ENCODE measurements around the gene IL15RA.

IL15RA gene, protein sequence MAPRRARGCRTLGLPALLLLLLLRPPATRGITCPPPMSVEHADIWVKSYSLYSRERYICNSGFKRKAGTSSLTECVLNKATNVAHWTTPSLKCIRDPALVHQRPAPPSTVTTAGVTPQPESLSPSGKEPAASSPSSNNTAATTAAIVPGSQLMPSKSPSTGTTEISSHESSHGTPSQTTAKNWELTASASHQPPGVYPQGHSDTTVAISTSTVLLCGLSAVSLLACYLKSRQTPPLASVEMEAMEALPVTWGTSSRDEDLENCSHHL

DNA sequence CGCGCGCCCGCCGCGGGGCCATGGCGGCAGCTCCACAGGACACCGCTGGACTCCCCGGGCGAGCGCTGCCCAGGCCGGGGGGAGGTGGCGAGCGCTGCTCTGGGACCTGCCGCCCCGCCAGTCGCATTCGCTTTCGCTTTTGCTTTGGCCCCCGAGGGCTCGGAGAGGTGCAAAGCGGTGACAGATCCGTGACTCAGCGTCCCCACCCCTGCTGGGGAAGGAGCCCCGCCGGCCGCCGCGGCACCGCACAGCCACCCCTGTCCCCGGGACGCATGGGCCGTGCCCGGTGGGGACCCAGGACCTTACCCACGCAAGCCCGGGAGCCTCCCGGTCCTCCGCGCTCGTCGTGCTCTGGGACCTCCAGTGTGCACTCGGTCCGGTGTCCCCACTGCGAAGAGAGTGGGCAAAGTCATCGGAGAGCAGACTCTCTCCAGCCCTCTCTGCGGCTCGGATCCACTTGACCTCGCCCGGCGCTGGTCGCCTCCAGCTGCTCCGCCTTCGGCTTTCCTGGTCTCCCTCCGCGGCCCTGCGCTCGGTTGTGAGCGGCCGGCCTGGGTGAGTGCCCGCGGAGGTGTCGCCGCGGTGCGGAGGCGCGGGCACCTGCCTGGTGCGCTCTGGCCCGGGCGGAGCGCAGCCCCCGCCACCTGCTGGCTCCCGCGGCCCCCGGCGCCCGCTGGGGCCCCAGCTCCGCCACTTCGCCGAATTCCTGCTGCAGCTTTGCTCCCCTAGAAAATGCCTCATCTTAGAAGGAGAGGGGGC lies at the start of gene IL15RA:
Gene IL15RA (minus strand): TSS at position 73 of the 759 bp plus-strand sequence. CDS start 51 bp downstream, at position 22.
- DNase-seq (ENCODE audit: low read depth): peak; percentile 79

DNA sequence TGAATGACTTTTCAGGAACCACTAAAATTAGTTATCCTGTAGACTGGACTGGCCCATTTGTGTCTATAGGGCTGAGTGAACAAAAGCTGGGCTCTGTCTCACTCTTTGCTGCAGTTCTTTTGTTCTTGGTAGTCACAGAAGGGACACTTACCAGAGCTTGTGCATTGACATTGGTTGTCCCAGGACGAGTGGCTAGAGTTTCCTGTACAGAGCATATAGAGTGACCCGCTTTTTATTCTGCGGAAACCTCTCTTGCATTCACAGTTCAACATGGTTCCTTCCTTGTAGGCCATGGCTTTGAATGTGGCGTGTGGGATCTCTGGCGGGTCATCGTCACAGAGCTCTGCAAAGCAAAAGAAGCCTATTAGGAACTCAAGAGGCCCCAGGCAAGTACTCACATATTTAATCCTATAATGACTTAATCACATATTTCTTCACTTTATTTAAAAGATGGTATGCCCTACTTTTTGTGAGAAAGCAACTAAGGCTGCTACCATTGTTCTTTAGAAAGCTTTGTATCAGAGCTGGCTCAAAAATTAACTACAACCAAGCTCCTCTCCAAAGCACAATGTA lies 48.4 kb upstream of the IL15RA start:
- DNase-seq (ENCODE audit: low read depth): no peak

DNA sequence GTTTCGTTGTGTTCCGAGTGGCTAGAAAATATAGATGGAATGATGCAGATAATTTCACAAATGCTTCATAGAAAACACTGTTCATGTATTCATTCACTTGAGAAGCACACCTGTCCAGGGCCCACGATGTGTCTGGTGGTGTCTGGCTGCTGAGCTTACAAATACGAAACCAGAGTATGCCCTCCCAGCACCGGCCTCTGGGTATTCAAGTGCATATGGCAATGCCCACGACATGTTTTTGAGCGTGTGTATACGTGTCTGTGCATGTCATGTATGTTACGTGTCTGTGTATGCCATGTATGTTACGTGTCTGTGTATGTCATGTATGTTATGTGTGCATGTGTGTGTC lies 47.0 kb upstream of the IL15RA start:
- no peak for DNase-seq (ENCODE audit: low read depth)

DNA sequence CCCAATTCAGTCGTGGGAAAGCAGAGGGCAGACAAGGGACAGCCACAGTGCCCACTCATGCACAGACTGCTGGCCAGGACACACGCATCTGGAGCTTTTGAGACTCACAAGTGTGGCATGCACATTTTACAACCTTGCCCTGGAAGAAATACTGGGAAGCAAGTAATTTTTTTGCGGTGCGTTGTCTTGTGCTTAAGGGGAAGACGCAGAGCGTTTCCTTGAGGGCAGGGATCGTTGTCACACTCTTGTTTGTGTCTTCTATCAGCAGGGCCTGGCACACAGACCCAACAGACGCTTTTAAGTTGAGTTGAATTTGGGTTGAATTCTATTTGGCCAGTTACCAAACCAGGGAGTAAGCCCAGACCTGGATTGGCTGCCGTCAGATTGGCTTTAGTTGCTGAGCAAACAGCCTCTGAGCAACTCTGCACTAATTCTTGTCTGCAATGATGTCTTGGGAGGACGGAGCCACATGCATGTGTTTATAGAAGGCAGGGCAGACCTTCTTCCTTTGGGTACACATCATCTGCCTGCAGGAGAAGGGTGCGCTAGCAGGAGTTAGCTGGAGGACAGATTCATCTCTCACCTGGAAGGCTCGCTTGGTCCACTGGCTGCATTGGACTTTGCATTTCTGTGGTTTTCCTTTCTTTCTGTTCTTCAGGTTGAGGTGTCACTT lies 46.5 kb upstream of the IL15RA start:
- no peak for DNase-seq (ENCODE audit: low read depth)

DNA sequence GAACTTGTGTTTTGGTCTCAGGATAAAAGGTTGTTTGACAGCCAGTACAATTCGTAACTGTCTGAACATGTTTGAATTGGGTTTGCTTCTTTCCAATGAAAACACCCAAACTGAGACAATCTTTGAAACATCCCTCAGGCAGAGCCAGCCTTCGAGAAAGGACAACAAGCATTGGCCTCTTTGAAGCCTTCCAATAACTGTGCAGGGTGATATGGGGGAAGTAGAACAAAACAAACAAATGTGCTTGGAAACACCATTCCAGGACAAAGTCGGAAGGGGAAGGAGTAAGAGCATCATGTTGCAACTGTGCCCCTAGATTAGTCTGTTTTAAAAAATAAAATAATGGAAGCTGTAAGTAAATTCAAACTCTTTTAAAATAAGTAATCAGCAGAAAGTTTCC lies 45.3 kb upstream of the IL15RA start:
- no peak for DNase-seq (ENCODE audit: low read depth)

DNA sequence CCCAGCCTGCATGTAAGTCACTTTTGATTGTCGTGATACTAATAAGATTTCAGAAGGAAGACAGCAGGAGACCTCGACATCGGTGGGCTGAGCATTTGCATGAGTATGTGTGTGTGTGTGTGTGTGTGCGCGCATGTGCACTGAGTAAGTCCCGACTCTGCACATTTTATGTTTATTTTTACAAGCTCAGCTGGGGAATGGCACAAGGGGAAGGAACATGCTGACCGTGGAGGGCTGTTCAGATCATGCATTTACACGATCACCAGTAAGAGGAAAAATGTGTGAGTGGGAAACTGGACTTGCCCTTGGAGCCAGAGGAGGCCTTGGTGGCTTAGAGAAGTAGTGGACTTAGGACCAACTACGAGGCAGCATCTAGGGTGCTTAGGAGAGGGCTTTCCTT lies 43.5 kb upstream of the IL15RA start:
- DNase-seq (ENCODE audit: low read depth): no peak

DNA sequence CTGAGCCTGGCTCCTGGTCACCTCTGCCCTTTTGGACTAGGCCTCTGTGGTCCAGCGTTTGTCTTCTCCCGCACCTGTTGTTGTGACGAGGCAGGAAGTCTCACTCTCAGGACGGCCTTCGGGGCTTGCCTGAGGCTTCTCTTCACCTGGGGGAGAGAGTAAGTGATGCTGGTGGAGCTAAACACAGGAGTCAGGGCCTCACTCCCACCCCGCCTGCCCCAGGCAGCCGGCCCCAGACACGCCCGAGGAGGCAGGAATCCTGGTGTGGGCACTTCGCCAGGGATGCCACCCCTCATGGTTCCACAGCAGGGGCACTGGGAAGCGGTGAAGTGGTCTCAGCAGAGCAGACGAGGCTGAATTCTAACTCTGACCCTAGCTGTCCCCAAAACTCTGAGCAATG lies 42.5 kb upstream of the IL15RA start:
- DNase-seq (ENCODE audit: low read depth): no peak

DNA sequence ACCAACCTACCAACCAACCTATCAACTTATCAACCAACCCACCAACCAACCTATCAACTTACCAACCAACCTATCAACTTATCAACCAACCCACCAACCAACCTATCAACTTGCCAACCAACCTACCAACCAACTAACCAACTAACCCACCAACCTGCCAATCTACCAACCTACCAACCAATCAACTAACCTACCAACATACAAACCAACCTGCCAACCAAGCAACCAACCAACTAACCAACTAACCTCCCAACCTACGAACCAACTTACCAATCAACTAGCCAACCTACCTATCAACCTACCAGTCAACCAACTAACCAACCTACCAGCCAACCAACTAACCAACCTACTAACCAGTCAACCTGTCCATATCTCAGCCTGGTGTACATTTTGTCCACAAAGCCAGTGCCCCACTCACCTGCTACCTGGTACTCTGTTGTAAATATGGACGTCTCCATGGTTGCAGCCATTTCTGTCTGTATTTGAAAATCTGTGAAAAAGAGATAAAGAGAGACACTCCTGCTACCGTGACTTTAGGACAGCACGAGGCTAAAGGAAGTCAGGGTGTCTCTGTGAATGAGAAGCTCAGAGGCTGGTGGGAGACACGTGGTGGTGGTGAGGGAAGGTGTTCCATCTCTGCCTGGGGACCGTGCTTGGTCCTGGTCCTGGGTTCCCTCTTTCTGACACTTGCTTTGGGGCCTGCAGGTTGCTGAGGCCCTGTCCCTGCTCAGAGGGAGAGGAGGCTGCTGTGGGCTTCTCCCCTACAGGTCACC lies 41.9 kb upstream of the IL15RA start:
- DNase-seq (ENCODE audit: low read depth): no peak

DNA sequence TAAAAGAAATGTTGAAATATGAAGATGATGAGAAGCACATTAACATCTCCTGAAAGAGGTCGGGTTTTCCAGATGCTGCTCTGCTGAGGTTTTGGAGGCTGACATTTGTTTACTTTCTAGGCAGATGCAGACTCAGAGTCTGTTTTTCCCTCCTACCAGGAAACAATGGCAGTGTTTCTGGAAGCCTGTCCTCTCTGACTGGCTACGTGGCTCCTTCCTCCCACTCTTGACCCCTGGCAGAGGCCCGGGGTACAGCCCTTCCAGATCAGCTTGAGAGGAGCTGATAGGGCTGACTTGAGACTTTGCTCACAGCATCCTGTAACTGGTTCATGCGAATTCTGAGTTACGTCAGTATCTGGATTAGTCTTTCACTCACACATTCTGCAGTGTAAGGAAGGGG lies 41.1 kb upstream of the IL15RA start:
- DNase-seq (ENCODE audit: low read depth): no peak

DNA sequence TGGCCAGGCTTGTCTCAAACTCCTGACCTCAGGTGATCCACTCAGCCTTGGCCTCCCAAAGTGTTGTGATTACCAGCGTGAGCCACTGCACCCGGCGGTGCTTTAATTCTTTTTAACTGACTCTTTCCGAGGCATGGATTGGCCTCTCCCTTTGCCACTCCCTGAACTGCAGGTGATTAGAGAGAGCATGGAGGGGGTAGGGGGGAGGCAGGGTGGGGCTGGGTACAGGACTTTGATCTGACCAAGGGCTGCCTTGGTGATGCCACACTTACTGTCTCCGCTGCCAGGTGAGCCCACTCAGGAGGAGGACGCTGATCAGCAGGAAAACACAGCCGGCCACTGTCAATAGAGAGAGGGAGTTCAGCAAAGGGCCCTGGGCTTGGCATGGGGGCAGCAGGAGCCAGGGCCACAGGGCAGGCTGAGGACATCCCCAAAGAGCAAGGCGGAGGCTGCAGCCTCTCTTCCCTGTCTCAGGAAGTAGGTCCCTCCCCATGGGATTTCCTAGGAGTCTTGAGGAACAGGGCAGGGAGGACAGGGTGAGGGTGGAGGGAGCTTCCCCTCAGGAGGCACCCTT lies 40.5 kb upstream of the IL15RA start:
- DNase-seq (ENCODE audit: low read depth): no peak

DNA sequence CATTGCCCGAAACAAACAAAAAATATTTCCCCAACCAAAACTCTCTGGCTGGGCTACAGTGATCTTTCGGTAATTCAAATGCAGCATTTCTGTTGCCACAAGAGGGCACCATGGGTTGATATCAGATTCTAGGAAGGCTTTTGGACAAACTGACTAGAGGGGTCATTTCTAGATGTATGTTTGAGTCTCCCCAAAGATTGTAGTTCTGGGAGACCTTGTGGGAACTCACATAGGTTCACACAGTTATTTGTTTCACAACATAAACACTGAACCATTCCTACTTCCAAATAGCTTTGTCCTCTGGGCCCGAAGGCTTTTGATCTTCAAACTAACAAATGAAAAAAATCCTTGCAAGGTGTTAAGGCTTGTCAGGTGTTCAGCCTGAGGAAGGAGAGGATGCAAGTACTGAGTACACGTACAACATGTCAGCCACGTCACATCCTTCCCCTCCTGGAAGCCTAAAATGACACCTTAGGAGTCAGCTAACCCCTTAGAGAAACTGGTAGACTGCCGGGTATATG lies 37.0 kb upstream of the IL15RA start:
- peak; percentile 40 for DNase-seq (ENCODE audit: low read depth)

DNA sequence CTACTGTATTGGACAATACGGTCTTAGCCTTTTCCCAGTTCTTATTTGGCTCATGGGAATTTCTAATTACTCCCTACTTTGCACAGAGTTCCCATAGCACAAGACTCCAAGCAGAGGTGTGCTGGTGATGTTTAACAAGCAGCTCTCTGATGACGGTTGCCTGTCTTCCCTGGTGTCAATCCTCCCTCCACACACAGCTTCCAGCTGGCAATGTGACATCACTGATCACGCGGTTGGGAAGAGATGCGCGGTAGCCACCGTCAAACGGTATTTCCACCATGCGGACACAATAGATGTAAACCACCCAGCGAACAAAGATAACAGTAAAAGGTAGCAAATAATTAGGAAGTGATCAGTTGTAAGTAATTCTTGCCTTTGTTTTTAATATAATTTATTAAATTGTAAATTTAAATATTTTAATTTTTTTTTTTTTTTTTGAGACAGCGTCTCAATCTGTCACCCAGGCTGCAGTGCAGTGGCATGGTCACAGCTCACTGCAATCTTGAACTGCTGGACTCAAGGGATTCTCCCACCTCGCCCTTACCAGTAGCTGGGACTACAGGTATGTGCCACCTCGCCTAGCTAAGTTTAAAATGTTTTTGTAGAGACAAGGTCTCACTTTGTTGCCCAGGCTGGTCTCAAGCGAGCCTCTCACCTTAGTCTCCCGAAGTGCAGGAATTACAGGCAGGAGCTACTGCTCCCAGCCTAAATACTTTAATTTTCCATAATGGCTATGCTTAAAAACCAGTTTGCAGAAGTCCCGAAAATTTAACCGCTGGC lies 36.3 kb upstream of the IL15RA start:
- DNase-seq (ENCODE audit: low read depth): no peak

DNA sequence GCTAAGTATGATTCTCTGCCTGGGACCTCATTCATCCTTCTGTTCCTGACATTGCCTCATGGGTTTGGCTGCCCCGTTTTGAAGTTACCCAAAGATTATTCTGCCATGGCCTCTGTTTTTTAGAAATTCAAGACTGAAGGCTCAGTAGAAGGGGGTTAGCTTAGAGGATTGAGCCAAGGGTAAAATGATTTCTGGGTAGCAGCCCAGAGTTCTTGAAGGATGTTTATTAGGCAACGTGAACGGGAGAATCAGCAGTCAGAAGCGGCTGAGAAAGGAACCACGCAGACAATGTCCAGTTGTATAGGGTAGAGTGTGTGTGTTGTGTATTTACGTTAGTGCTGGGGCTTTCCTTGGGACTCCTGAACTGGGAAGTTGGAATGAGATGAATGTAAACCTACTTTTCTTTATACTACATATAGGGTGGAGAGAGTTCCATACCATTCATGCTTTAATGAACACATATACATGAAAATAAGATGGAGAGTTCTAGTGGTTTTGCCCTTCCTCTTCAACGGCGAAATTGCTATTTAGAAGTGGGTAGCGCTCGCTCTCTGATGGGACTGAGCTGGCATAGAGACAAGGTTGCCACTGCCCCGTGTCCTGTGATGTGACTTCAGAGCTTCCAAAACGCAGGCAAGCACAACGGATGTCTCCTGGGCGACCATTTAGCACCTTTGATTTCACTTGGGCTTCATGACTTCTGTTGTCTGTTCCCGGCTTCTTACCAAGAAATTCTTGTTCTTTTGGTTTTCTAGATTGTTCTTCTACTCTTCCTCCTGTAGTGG lies 35.0 kb upstream of the IL15RA start:
- no peak for DNase-seq (ENCODE audit: low read depth)

DNA sequence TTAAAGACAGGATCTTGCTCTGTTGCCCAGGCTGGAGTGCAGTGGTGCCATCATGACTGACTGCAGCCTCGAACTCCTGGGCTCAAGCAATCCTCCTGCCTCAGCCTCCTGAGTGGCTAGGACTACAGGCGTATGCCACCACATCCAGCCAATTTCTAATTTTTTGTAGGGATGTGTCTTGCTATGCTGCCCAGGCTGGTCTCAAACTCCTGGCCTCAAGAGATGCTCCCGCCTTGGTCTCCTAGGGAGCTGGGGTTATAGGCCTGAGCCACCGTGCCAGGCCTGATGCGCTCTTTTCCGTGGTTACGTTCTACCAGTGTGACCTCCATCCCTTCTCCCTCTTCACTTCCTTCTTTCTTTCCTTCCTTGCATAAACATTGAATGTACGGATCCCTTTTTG lies 34.2 kb upstream of the IL15RA start:
- DNase-seq (ENCODE audit: low read depth): no peak

DNA sequence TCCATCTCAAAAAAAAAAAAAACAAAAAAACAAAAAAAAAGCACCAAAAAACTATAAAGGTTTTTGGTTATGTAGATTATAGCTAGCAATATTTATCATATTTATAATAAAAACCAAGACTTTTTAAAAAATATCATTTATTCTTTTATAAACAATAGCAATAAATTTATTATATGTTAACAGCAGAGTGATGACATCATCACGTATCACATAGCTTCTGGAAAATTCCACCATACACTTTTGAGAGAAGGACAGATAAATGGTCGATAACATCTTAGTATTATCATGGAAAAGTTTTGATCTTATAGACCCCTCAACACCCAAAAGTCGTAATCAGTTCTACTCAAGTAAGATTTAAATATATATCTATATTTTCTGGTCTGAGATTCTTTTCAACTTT lies 33.2 kb upstream of the IL15RA start:
- no peak for DNase-seq (ENCODE audit: low read depth)

DNA sequence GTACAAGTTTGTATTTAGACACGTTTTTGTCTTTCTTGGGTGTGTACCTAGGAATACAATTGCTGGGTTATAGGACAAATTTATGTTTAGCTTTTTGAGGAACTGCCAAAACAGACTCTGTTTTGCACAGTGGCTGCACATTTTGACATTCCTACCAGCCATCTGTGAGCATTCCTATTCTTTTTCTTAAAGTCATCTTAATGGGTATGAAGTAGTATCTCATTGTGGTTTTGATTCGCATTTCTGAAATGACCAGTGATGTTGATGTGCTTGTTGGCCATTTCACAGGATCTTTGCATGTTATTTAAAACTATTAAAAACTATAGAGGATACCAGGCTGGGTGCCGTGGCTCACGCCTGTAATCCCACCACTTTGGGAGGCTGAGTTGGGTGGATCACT lies 32.6 kb upstream of the IL15RA start:
- no peak for DNase-seq (ENCODE audit: low read depth)

DNA sequence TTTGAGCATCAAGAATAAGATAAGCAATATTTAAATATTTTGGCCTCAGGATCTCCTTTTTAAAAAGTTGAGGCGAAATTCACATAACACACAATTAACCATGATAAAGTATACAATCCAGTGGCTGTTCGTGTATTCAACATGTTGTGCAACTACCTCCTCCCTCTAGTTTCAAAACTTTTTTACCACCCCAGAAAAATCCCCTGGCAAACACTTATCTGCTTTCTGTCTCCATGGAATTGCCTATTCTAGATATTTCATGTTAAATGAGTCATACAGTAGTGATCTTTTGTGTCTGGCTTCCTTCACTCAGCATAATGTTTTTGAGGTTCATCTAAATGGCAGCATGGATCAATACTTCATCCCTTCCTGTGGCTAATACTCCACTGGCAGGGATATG lies 31.8 kb upstream of the IL15RA start:
- DNase-seq (ENCODE audit: low read depth): no peak

DNA sequence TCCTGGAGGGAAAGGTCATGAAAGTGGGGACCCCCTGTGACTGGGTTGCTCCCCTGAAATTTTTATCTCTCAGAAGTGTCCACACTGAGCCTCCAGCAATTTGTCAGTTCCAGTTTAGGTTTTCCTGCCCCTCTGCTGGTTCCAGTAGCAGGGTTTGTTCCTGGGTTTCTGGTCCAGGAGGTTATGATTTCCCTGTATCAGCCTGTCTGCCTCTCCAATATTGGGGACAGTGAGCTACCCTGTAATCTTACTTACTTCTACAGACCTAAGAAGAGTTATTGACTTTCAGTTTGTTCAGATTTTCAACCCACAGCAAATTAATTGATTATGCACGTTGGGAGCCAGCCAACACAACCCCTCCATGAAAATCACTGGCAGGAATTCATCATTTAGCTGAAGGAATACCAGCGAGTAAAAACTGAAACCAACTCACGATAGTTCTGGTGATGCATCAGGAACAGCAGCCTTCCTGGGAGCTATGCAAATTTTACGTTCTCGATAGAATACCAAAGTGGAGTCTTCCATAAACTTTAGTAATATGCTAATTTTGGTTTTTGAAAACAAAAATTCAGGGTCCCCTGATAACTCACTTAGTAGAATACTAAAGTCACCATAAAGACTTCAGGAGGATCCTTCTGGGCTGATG lies 31.3 kb upstream of the IL15RA start:
- no peak for DNase-seq (ENCODE audit: low read depth)

DNA sequence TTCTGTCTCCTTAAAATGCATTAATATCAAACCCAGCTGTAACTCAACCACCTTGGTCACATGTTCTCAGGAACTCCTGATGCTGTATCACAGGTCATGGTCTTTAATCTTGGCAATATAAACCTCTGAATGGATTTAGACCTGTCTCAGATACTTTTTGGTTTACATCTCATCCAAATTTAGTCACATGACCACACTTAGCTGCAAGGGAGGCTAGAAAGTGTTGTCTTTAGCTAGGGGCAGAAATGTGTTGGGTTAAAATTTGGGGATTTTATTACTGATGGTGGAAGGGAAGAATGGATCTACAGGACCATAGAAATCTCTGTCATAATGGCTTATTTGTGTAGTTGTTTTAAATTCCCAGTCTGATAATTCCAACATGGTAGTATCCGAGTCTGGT lies 29.6 kb upstream of the IL15RA start:
- no peak for DNase-seq (ENCODE audit: low read depth)

DNA sequence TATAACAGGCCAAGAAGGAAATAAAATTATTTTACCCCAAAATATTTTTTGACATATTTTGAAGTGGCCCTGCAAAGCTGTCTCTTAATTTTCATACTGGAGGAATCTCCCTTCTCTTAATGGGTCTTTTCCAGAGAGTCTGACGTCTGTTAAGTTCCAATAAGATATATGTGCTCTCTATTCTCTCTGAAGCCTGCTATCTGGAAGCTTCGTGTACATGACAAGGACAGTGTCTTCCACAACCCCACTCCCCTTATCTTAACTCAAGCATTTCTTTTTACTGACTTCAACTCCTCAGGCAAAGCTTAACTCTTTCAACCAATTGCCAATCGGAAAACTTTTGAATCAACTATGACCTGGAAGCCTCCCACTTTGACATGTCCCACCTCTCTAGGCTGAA lies 29.2 kb upstream of the IL15RA start:
- no peak for DNase-seq (ENCODE audit: low read depth)

Measured in activated gamma-delta T cell treated with anti-CD3 and anti-CD28 coated beads, Interleukin-2, amount 50 U/mL, for 16 hours (primary cell).